ENCODE results near the gene SRPK3. TPM values are rescaled to one million over a fixed set of nuclear protein-coding genes. Genes with fewer than 3 reads are reported as not detected.
"Not testable (repeated sequence)": the region's sequence is repeated elsewhere in the genome, so short reads cannot be mapped to it uniquely, and the experiment has no call there.

SRPK3 gene
- total RNA-seq, 1 donor from 2014 or later: 43.6 TPM

- ATAC-seq (no peak), DNase-seq (no peak)
- intact Hi-C loops (cut with micrococcal nuclease): no loop called here
Observed at GRCh38 chrX:153797415-153798015, 16.7 kb downstream of the SRPK3 start.

- DNase-seq: no peak
- intact Hi-C loops (cut with micrococcal nuclease): no loop called here
- ATAC-seq: no peak
Observed at GRCh38 chrX:153799326-153799725, 18.5 kb downstream of the SRPK3 start.

GRCh38 chrX:153800177-153800722 is 19.4 kb downstream of the SRPK3 start:
- peak; percentile 61 for ATAC-seq
- DNase-seq: peak; percentile 44
- intact Hi-C loops (cut with micrococcal nuclease): no loop called here

- intact Hi-C loops (cut with micrococcal nuclease): no loop called here
- no peak for ATAC-seq
- no peak for DNase-seq
Observed at GRCh38 chrX:153800746-153801145, 19.9 kb downstream of the SRPK3 start.

GRCh38 chrX:153801669-153802068 is 20.8 kb downstream of the SRPK3 start:
- no peak for DNase-seq
- intact Hi-C loops (cut with micrococcal nuclease): no loop called here
- ATAC-seq: no peak

- intact Hi-C loops (cut with micrococcal nuclease): no loop called here
- DNase-seq (no peak), ATAC-seq (no peak)
Observed at GRCh38 chrX:153802513-153803045, 21.7 kb downstream of the SRPK3 start.

- no peak for ATAC-seq
- no peak for DNase-seq
- intact Hi-C loops (cut with micrococcal nuclease): no loop called here
Observed at GRCh38 chrX:153803211-153804099, 22.6 kb downstream of the SRPK3 start.

- DNase-seq (no peak), ATAC-seq (no peak)
- intact Hi-C loops (cut with micrococcal nuclease): no loop called here
Observed at GRCh38 chrX:153804100-153804595, 23.3 kb downstream of the SRPK3 start.

- DNase-seq: no peak
- no peak for ATAC-seq
- intact Hi-C loops (cut with micrococcal nuclease): no loop called here
Observed at GRCh38 chrX:153804621-153805020, 23.8 kb downstream of the SRPK3 start.

- intact Hi-C loops (cut with micrococcal nuclease): no loop called here
Observed at GRCh38 chrX:153805436-153805835, 24.6 kb downstream of the SRPK3 start.

GRCh38 chrX:153806999-153807575 is 26.2 kb downstream of the SRPK3 start:
- intact Hi-C loops (cut with micrococcal nuclease): no loop called here
- no peak for DNase-seq

More at GRCh38 chrX:153805436-153805835, 24.6 kb downstream of the SRPK3 start:
- no peak for ATAC-seq
- no peak for DNase-seq

GRCh38 chrX:153807976-153808375 is 27.1 kb downstream of the SRPK3 start:
- intact Hi-C loops (cut with micrococcal nuclease): no loop called here
- no peak for DNase-seq
- ATAC-seq: no peak

More at GRCh38 chrX:153806999-153807575, 26.2 kb downstream of the SRPK3 start:
- no peak for ATAC-seq

- ATAC-seq: no peak
- intact Hi-C loops (cut with micrococcal nuclease): no loop called here
- no peak for DNase-seq
Observed at GRCh38 chrX:153812220-153812619, 31.4 kb downstream of the SRPK3 start.

- no peak for ATAC-seq
- no peak for DNase-seq
- intact Hi-C loops (cut with micrococcal nuclease): no loop called here
Observed at GRCh38 chrX:153813161-153813560, 32.3 kb downstream of the SRPK3 start.

- intact Hi-C loops (cut with micrococcal nuclease): no loop called here
- no peak for DNase-seq
Observed at GRCh38 chrX:153814591-153815315, 33.9 kb downstream of the SRPK3 start.

GRCh38 chrX:153816831-153817690 is 36.2 kb downstream of the SRPK3 start:
- ATAC-seq (no peak), DNase-seq (no peak)
- intact Hi-C loops (cut with micrococcal nuclease): no loop called here

More at GRCh38 chrX:153814591-153815315, 33.9 kb downstream of the SRPK3 start:
- ATAC-seq: no peak

- intact Hi-C loops (cut with micrococcal nuclease): not testable (repeated sequence)
Observed at GRCh38 chrX:153818064-153818463, 37.2 kb downstream of the SRPK3 start.

More at GRCh38 chrX:153818064-153818463, 37.2 kb downstream of the SRPK3 start:
- DNase-seq, ATAC-seq: not testable (repeated sequence)

All from left ventricle myocardium superior (tissue), 1 donor.